NCI-H82 (cell line): ENCODE measurements around the gene MLYCD.
A peak's percentile ranks its signal among the peaks of the same experiment; 100 is the strongest.
"Not testable (repeated sequence)": the region's sequence is repeated elsewhere in the genome, so short reads cannot be mapped to it uniquely, and the experiment has no call there.

Experiments
- DNase-seq: peaks from one replicate; lab custom pipeline; 2025; lab: John Stamatoyannopoulos, UW

MLYCD gene

GRCh38 chr16:83940630-83941378 is 41.9 kb downstream of the MLYCD start:
- peak; percentile 71 for DNase-seq

- not testable (repeated sequence) for DNase-seq
These were observed 42.6 kb downstream of the MLYCD start for GRCh38 chr16:83941546-83941945.

GRCh38 chr16:83942074-83942473 is 43.2 kb downstream of the MLYCD start:
- no peak for DNase-seq

GRCh38 chr16:83942815-83943515 is 44.0 kb downstream of the MLYCD start:
- no peak for DNase-seq

GRCh38 chr16:83943516-83944050 is 44.7 kb downstream of the MLYCD start:
- DNase-seq, result no peak

- no peak for DNase-seq
These were observed 46.7 kb downstream of the MLYCD start for GRCh38 chr16:83945587-83945986.

GRCh38 chr16:83946154-83946780 is 47.4 kb downstream of the MLYCD start:
- no peak for DNase-seq

- DNase-seq, result no peak
These were observed 48.1 kb downstream of the MLYCD start for GRCh38 chr16:83946781-83947566.

GRCh38 chr16:83947642-83948234 is 48.8 kb downstream of the MLYCD start:
- no peak for DNase-seq

- no peak for DNase-seq
These were observed 50.2 kb downstream of the MLYCD start for GRCh38 chr16:83948914-83949723.

- no peak for DNase-seq
These were observed 50.7 kb downstream of the MLYCD start for GRCh38 chr16:83949724-83950001.

GRCh38 chr16:83950862-83951399 is 52.0 kb downstream of the MLYCD start:
- peak; percentile 20 for DNase-seq

- DNase-seq, result no peak
These were observed 52.6 kb downstream of the MLYCD start for GRCh38 chr16:83951544-83951943.

- no peak for DNase-seq
These were observed 53.6 kb downstream of the MLYCD start for GRCh38 chr16:83952587-83952939.

GRCh38 chr16:83952940-83953795 is 54.3 kb downstream of the MLYCD start, which contains the start of gene OSGIN1:
Gene OSGIN1 (plus strand): TSS chr16:83953240. CDS start chr16:83957672, 4,432 bp downstream.
- DNase-seq, result peak; percentile 95

GRCh38 chr16:83953796-83954576 is 55.1 kb downstream of the MLYCD start:
- DNase-seq, result peak; percentile 51

- DNase-seq, result no peak
These were observed 55.7 kb downstream of the MLYCD start for GRCh38 chr16:83954577-83955016.

- no peak for DNase-seq
These were observed 56.6 kb downstream of the MLYCD start for GRCh38 chr16:83955218-83956130.
